Measurements from ENCODE around the gene KLHL28.

Gene KLHL28, protein sequence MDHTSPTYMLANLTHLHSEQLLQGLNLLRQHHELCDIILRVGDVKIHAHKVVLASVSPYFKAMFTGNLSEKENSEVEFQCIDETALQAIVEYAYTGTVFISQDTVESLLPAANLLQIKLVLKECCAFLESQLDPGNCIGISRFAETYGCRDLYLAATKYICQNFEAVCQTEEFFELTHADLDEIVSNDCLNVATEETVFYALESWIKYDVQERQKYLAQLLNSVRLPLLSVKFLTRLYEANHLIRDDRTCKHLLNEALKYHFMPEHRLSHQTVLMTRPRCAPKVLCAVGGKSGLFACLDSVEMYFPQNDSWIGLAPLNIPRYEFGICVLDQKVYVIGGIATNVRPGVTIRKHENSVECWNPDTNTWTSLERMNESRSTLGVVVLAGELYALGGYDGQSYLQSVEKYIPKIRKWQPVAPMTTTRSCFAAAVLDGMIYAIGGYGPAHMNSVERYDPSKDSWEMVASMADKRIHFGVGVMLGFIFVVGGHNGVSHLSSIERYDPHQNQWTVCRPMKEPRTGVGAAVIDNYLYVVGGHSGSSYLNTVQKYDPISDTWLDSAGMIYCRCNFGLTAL

GRCh38 chr14:44961554-44962333 lies at the start of gene KLHL28, which contains the start of gene TOGARAM1:
KLHL28 (minus strand) TSS chr14:44961947; CDS start chr14:44945928, 16,019 bp downstream.
TOGARAM1 (plus strand) TSS chr14:44962190; CDS start chr14:44962422, 232 bp downstream.
- Histone ChIP-seq H3K36me3 (ENCODE audit: control insufficient read depth in 1 of 2, insufficient read depth in 2 of 2, low read length in 2 of 2) (no peaks in the 10 kb centered on the region), H3K27me3 (ENCODE audit: control insufficient read depth in 1 of 2, insufficient read depth in 2 of 2, low read length in 2 of 2) (no peaks in the 10 kb centered on the region), H3K4me3 (ENCODE audit: low read depth in 1 of 2, low read length in 2 of 2) (peak within 1 kb of the TSS; percentile 99 to 100), H3K9ac (ENCODE audit: low read depth in 1 of 2, low read length in 2 of 2) (peak within 1 kb of the TSS; percentile 98 to 99), H3K9me3 (ENCODE audit: control insufficient read depth in 1 of 2, low read length in 2 of 2) (no peaks in the 10 kb centered on the region), H3K27ac (ENCODE audit: low read depth, low read length) (peak within 1 kb of the TSS; percentile 96), H3K4me1 (ENCODE audit: control insufficient read depth in 1 of 2, insufficient read depth in 2 of 2, low read length in 2 of 2) (peaks cover 32 to 41% of the 10 kb centered on the region in 2 donors)

- Histone ChIP-seq H3K36me3 (ENCODE audit: control insufficient read depth in 1 of 2, insufficient read depth in 2 of 2, low read length in 2 of 2) (peaks cover 0 to 6% of the 10 kb centered on the region in 2 donors), H3K27me3 (ENCODE audit: control insufficient read depth in 1 of 2, insufficient read depth in 2 of 2, low read length in 2 of 2) (no peaks in the 10 kb centered on the region), H3K27ac (ENCODE audit: low read depth, low read length) (no peak overlapping the region), H3K9ac (ENCODE audit: low read depth in 1 of 2, low read length in 2 of 2) (no peak overlapping the region), H3K4me1 (ENCODE audit: control insufficient read depth in 1 of 2, insufficient read depth in 2 of 2, low read length in 2 of 2) (no peaks in the 10 kb centered on the region), H3K4me3 (ENCODE audit: low read depth in 1 of 2, low read length in 2 of 2) (no peak overlapping the region), H3K9me3 (ENCODE audit: control insufficient read depth in 1 of 2, low read length in 2 of 2) (no peaks in the 10 kb centered on the region)
Measured at GRCh38 chr14:45003924-45004323, 42.2 kb upstream of the KLHL28 start.

DNA sequence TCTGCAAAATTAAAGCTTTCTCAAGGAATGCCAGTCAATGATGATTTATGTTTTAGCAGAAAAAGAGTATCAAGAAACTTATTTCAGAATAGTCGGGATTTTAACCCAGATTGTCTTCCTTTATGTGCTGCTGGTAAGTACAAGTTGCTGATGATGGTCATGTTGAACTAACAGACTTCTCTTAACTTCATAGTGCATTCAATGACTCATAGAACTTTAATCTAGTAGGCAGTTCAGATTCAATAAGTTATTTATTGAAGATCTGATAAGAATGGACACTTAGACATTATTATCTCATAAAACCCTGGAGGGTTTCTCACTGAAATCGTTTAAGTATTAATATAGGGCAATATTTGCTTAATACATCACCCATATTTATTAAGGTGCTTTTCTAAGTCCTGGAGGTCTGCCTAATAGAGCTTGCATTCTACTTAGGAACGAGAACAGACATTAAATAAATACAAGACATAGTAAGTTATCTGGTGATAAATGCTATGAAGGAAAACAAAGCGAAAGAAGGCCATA lies 34.1 kb upstream of the KLHL28 start:
- no peaks in the 10 kb centered on the region for H3K9me3 ChIP-seq (ENCODE audit: control insufficient read depth in 1 of 2, low read length in 2 of 2)
- no peak overlapping the region for H3K9ac ChIP-seq (ENCODE audit: low read depth in 1 of 2, low read length in 2 of 2)
- H3K4me1 ChIP-seq (ENCODE audit: control insufficient read depth in 1 of 2, insufficient read depth in 2 of 2, low read length in 2 of 2): peaks cover 0 to 3% of the 10 kb centered on the region in 2 donors
- H3K4me3 ChIP-seq (ENCODE audit: low read depth in 1 of 2, low read length in 2 of 2): no peak overlapping the region
- no peak overlapping the region for H3K27ac ChIP-seq (ENCODE audit: low read depth, low read length)
- H3K36me3 ChIP-seq (ENCODE audit: control insufficient read depth in 1 of 2, insufficient read depth in 2 of 2, low read length in 2 of 2): peaks cover 0 to 6% of the 10 kb centered on the region in 2 donors
- H3K27me3 ChIP-seq (ENCODE audit: control insufficient read depth in 1 of 2, insufficient read depth in 2 of 2, low read length in 2 of 2): no peaks in the 10 kb centered on the region

- Histone ChIP-seq H3K27me3 (ENCODE audit: control insufficient read depth in 1 of 2, insufficient read depth in 2 of 2, low read length in 2 of 2) (no peaks in the 10 kb centered on the region), H3K27ac (ENCODE audit: low read depth, low read length) (no peak overlapping the region), H3K4me3 (ENCODE audit: low read depth in 1 of 2, low read length in 2 of 2) (no peak overlapping the region), H3K9me3 (ENCODE audit: control insufficient read depth in 1 of 2, low read length in 2 of 2) (no peaks in the 10 kb centered on the region), H3K4me1 (ENCODE audit: control insufficient read depth in 1 of 2, insufficient read depth in 2 of 2, low read length in 2 of 2) (peaks cover 0 to 3% of the 10 kb centered on the region in 2 donors), H3K9ac (ENCODE audit: low read depth in 1 of 2, low read length in 2 of 2) (no peak overlapping the region), H3K36me3 (ENCODE audit: control insufficient read depth in 1 of 2, insufficient read depth in 2 of 2, low read length in 2 of 2) (peaks cover 0 to 4% of the 10 kb centered on the region in 2 donors)
Measured at GRCh38 chr14:44995196-44995595, 33.4 kb upstream of the KLHL28 start.

- Histone ChIP-seq H3K9me3 (ENCODE audit: control insufficient read depth in 1 of 2, low read length in 2 of 2) (no peaks in the 10 kb centered on the region), H3K4me1 (ENCODE audit: control insufficient read depth in 1 of 2, insufficient read depth in 2 of 2, low read length in 2 of 2) (peaks cover 0 to 3% of the 10 kb centered on the region in 2 donors), H3K27ac (ENCODE audit: low read depth, low read length) (no peak overlapping the region)
Measured at GRCh38 chr14:44990533-44990932, 28.8 kb upstream of the KLHL28 start.

DNA sequence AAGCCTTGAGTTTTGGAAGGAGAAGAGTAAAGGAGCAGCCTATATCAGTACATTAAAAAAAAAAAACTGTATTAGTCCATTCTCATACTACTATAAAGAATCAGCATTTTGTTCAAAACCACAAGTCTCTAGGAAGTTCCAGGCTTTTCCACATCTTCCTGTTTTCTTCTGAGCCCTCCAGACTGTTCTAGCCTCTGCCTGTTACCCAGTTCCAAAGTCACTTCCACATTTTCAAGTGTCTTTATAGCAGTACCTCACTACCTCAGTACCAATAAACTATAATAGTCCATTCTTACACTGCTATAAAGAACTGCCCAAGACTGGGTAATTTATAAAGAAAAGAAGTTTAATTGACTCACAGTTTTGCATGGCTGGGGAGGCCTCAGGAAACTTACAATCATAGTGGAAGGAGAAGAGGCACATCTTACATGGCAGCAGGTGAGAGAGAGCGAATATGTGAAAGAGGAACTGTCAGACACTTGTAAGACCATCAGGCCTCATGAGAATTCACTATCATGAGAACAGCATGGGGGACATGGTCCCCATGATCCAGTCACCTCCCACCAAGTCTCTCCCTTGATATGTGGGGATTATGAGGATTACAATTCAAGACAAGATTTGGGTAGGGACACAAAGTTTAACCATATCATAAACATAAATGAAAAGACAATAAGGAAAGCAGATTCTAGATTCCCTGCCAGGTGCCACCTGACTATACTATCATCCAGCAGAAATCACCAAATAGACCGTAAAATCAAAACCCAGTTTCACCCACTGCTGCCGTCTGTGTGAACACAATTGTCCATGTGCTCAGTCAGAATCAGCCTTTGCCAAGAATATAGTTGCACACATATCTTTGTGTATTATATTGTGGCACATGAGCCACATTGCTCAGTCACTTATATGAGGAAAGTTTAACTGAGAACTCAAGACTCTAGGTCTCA lies 28.0 kb upstream of the KLHL28 start:
- H3K9me3 ChIP-seq (ENCODE audit: control insufficient read depth in 1 of 2, low read length in 2 of 2): no peaks in the 10 kb centered on the region
- no peak overlapping the region for H3K27ac ChIP-seq (ENCODE audit: low read depth, low read length)
- H3K4me1 ChIP-seq (ENCODE audit: control insufficient read depth in 1 of 2, insufficient read depth in 2 of 2, low read length in 2 of 2): no peaks in the 10 kb centered on the region
- H3K4me3 ChIP-seq (ENCODE audit: low read depth in 1 of 2, low read length in 2 of 2): no peak overlapping the region
- no peak overlapping the region for H3K9ac ChIP-seq (ENCODE audit: low read depth in 1 of 2, low read length in 2 of 2)
- no peaks in the 10 kb centered on the region for H3K27me3 ChIP-seq (ENCODE audit: control insufficient read depth in 1 of 2, insufficient read depth in 2 of 2, low read length in 2 of 2)
- no peaks in the 10 kb centered on the region for H3K36me3 ChIP-seq (ENCODE audit: control insufficient read depth in 1 of 2, insufficient read depth in 2 of 2, low read length in 2 of 2)

More at GRCh38 chr14:44990533-44990932, 28.8 kb upstream of the KLHL28 start:
- Histone ChIP-seq H3K9ac (ENCODE audit: low read depth in 1 of 2, low read length in 2 of 2) (no peak overlapping the region), H3K27me3 (ENCODE audit: control insufficient read depth in 1 of 2, insufficient read depth in 2 of 2, low read length in 2 of 2) (no peaks in the 10 kb centered on the region), H3K4me3 (ENCODE audit: low read depth in 1 of 2, low read length in 2 of 2) (no peak overlapping the region), H3K36me3 (ENCODE audit: control insufficient read depth in 1 of 2, insufficient read depth in 2 of 2, low read length in 2 of 2) (no peaks in the 10 kb centered on the region)

- Histone ChIP-seq H3K4me1 (ENCODE audit: control insufficient read depth in 1 of 2, insufficient read depth in 2 of 2, low read length in 2 of 2) (no peaks in the 10 kb centered on the region), H3K9me3 (ENCODE audit: control insufficient read depth in 1 of 2, low read length in 2 of 2) (no peaks in the 10 kb centered on the region), H3K36me3 (ENCODE audit: control insufficient read depth in 1 of 2, insufficient read depth in 2 of 2, low read length in 2 of 2) (no peaks in the 10 kb centered on the region), H3K9ac (ENCODE audit: low read depth in 1 of 2, low read length in 2 of 2) (no peak overlapping the region), H3K27me3 (ENCODE audit: control insufficient read depth in 1 of 2, insufficient read depth in 2 of 2, low read length in 2 of 2) (no peaks in the 10 kb centered on the region), H3K4me3 (ENCODE audit: low read depth in 1 of 2, low read length in 2 of 2) (no peak overlapping the region), H3K27ac (ENCODE audit: low read depth, low read length) (no peak overlapping the region)
Measured at GRCh38 chr14:44988694-44989093, 26.9 kb upstream of the KLHL28 start.

GRCh38 chr14:44982594-44982993 lies 20.8 kb upstream of the KLHL28 start:
- Histone ChIP-seq H3K9ac (ENCODE audit: low read depth in 1 of 2, low read length in 2 of 2) (no peak overlapping the region), H3K36me3 (ENCODE audit: control insufficient read depth in 1 of 2, insufficient read depth in 2 of 2, low read length in 2 of 2) (no peaks in the 10 kb centered on the region), H3K27me3 (ENCODE audit: control insufficient read depth in 1 of 2, insufficient read depth in 2 of 2, low read length in 2 of 2) (no peaks in the 10 kb centered on the region), H3K9me3 (ENCODE audit: control insufficient read depth in 1 of 2, low read length in 2 of 2) (no peaks in the 10 kb centered on the region), H3K27ac (ENCODE audit: low read depth, low read length) (no peak overlapping the region), H3K4me3 (ENCODE audit: low read depth in 1 of 2, low read length in 2 of 2) (no peak overlapping the region), H3K4me1 (ENCODE audit: control insufficient read depth in 1 of 2, insufficient read depth in 2 of 2, low read length in 2 of 2) (no peaks in the 10 kb centered on the region)

GRCh38 chr14:44981198-44981597 lies 19.5 kb upstream of the KLHL28 start:
- Histone ChIP-seq H3K9ac (ENCODE audit: low read depth in 1 of 2, low read length in 2 of 2) (no peak overlapping the region), H3K9me3 (ENCODE audit: control insufficient read depth in 1 of 2, low read length in 2 of 2) (no peaks in the 10 kb centered on the region), H3K27me3 (ENCODE audit: control insufficient read depth in 1 of 2, insufficient read depth in 2 of 2, low read length in 2 of 2) (no peaks in the 10 kb centered on the region), H3K27ac (ENCODE audit: low read depth, low read length) (no peak overlapping the region), H3K4me1 (ENCODE audit: control insufficient read depth in 1 of 2, insufficient read depth in 2 of 2, low read length in 2 of 2) (no peaks in the 10 kb centered on the region), H3K4me3 (ENCODE audit: low read depth in 1 of 2, low read length in 2 of 2) (no peak overlapping the region), H3K36me3 (ENCODE audit: control insufficient read depth in 1 of 2, insufficient read depth in 2 of 2, low read length in 2 of 2) (no peaks in the 10 kb centered on the region)

Data from duodenal mucosa (tissue), 2 donors.